Natural killer cell (primary cell): Measurements from ENCODE around the gene GDA. TPM values are rescaled to one million over a fixed set of nuclear protein-coding genes. Genes with fewer than 3 reads are reported as not detected.

Experiments used
- ATAC-seq, 3 donors: fragments of 150-1000 bp in 2 of 3; fragments of 200-7000 bp in 1 of 3; cut with Tn5 transposase; 1 replicate in 1 of 3; 2 replicates in 2 of 3; pipeline ENCODE4 v1.10.0; 2021; ENCODE audit warnings: mild to moderate bottlenecking in 2 of 3, moderate library complexity in 2 of 3
- DNase-seq, 2 donors: peaks; one replicate each; pipeline versions ENCODE4 v3.0.0 to v3.0.0-alpha.2; 2013 to 2021; ENCODE audit warnings: mixed read lengths in 1 of 2
- H3K27ac ChIP-seq: one replicate; pipeline ENCODE4 v1.5.1; 2013; ENCODE audit warnings: mild to moderate bottlenecking, low read length
- H3K27me3 ChIP-seq: one replicate; pipeline ENCODE4 v1.6.1; 2013; ENCODE audit warnings: low read length; ENCODE audit not compliant: control insufficient read depth, insufficient read depth
- H3K36me3 ChIP-seq: one replicate; pipeline ENCODE4 v1.6.1; 2013; ENCODE audit warnings: low read length; ENCODE audit not compliant: control insufficient read depth, insufficient read depth
- H3K4me1 ChIP-seq: one replicate; pipeline ENCODE4 v1.6.1; 2013; ENCODE audit warnings: low read length; ENCODE audit not compliant: control insufficient read depth, insufficient read depth
- H3K4me3 ChIP-seq: one replicate; pipeline ENCODE4 v1.5.1; 2013; ENCODE audit warnings: low read length
- H3K9me3 ChIP-seq: one replicate; pipeline ENCODE4 v1.6.1; 2013; ENCODE audit warnings: low read length; ENCODE audit not compliant: control insufficient read depth, insufficient read depth
- H3K27ac Mint-ChIP-seq, 2 donors: one replicate each; pipeline ENCODE4 v1.8.0; 2022; ENCODE audit warnings: mild to moderate bottlenecking in 2 of 2, mixed read lengths in 2 of 2, moderate library complexity in 1 of 2
- H3K27me3 Mint-ChIP-seq, 2 donors: one replicate each; pipeline ENCODE4 v1.8.0; 2022; ENCODE audit warnings: low read depth in 2 of 2, mixed read lengths in 2 of 2
- H3K36me3 Mint-ChIP-seq: one replicate; pipeline ENCODE4 v1.8.0; 2022; ENCODE audit warnings: mixed read lengths
- H3K4me1 Mint-ChIP-seq, 2 donors: one replicate each; pipeline ENCODE4 v1.8.0; 2022; ENCODE audit warnings: mixed read lengths in 2 of 2
- H3K4me3 Mint-ChIP-seq: one replicate; pipeline ENCODE4 v1.8.0; 2022; ENCODE audit warnings: mild to moderate bottlenecking, moderate library complexity, mixed read lengths
- H3K9me3 Mint-ChIP-seq, 2 donors: one replicate each; pipeline ENCODE4 v1.8.0; 2022; ENCODE audit warnings: mixed read lengths in 2 of 2
- CTCF ChIP-seq: fragments of 200-600 bp; IDR thresholded peaks from one replicate; pipeline ENCODE4 v1.8.0; 2022; ENCODE audit warnings: antibody characterized with exemption
- WGBS: methylation state at CpG from one replicate; pipeline ENCODE4 v1.1.7; 2013; ENCODE audit warnings: missing lambda C conversion rate; ENCODE audit not compliant: insufficient coverage; 5-methylcytosine and 5-hydroxymethylcytosine counted together
- intact Hi-C: fragments of 100-400 bp; cut with micrococcal nuclease; formaldehyde crosslinking; loops from one replicate; pipeline ENCODE4 v1.14.2; 2022
- total RNA-seq, 4 donors: library from RNA; stranded (reverse); fragments of 120-200 nt in 1 of 4; gene quantifications; one replicate each; pipeline versions ENCODE4 v1.2.3 to v1.2.4, GENCODE V29; 2013 to 2022

The GDA gene
- total RNA-seq, 3 donors from 2014 or later (not counting 1 experiment from before 2014, with no cell fraction given): not detected

GRCh38 chr9:72203205-72203803 is 54.1 kb downstream of the GDA start:
- no peak for ATAC-seq
- peaks cover 3 to 8% of the 10 kb centered on the region in 2 donors for H3K27me3 Mint-ChIP-seq
- no peak overlapping the region for H3K4me3 Mint-ChIP-seq
- intact Hi-C loops: no loop called here
- Histone ChIP-seq H3K4me3 (no peak overlapping the region), H3K9me3 (no peaks in the 10 kb centered on the region), H3K36me3 (no peaks in the 10 kb centered on the region), H3K27ac (no peak overlapping the region), H3K27me3 (no peaks in the 10 kb centered on the region), H3K4me1 (no peaks in the 10 kb centered on the region)
- no peak for TF ChIP-seq CTCF
- H3K36me3 Mint-ChIP-seq: no peaks in the 10 kb centered on the region
- no peaks in the 10 kb centered on the region for H3K4me1 Mint-ChIP-seq
- no peak overlapping the region for H3K27ac Mint-ChIP-seq
- no peaks in the 10 kb centered on the region for H3K9me3 Mint-ChIP-seq
- WGBS: 78% methylated on average over 3 of the region's 3 CpGs
- DNase-seq: no peak

- intact Hi-C loops: no loop called here
- H3K27ac ChIP-seq: no peak overlapping the region
- H3K36me3 Mint-ChIP-seq: no peaks in the 10 kb centered on the region
- H3K9me3 ChIP-seq: no peaks in the 10 kb centered on the region
- no peak for DNase-seq
- H3K27me3 Mint-ChIP-seq: peaks cover 3 to 9% of the 10 kb centered on the region in 2 donors
- H3K4me1 ChIP-seq: no peaks in the 10 kb centered on the region
- no peak for TF ChIP-seq CTCF
- no peaks in the 10 kb centered on the region for H3K27me3 ChIP-seq
- no peaks in the 10 kb centered on the region for H3K4me1 Mint-ChIP-seq
- H3K27ac Mint-ChIP-seq: no peak overlapping the region
- H3K4me3 ChIP-seq: no peak overlapping the region
- no peak overlapping the region for H3K4me3 Mint-ChIP-seq
- WGBS: 79% methylated on average over 6 of the region's 7 CpGs
- no peaks in the 10 kb centered on the region for H3K36me3 ChIP-seq
- no peak for ATAC-seq
- no peaks in the 10 kb centered on the region for H3K9me3 Mint-ChIP-seq
Observed at GRCh38 chr9:72204062-72204461, 54.8 kb downstream of the GDA start.

- Mint-ChIP-seq H3K27ac (no peak overlapping the region), H3K4me1 (no peaks in the 10 kb centered on the region), H3K9me3 (no peaks in the 10 kb centered on the region), H3K36me3 (no peaks in the 10 kb centered on the region), H3K27me3 (peaks cover 4 to 19% of the 10 kb centered on the region in 2 donors), H3K4me3 (no peak overlapping the region)
- H3K9me3 ChIP-seq: no peaks in the 10 kb centered on the region
- no peaks in the 10 kb centered on the region for H3K36me3 ChIP-seq
- H3K4me3 ChIP-seq: no peak overlapping the region
- ATAC-seq (no peak), DNase-seq (no peak)
- H3K27me3 ChIP-seq: peaks cover 3% of the 10 kb centered on the region
- intact Hi-C loops: no loop called here
- H3K4me1 ChIP-seq: no peaks in the 10 kb centered on the region
- TF ChIP-seq CTCF: no peak
- H3K27ac ChIP-seq: no peak overlapping the region
Observed at GRCh38 chr9:72205513-72205912, 56.3 kb downstream of the GDA start.

- H3K27ac Mint-ChIP-seq: no peak overlapping the region
- no peaks in the 10 kb centered on the region for H3K36me3 ChIP-seq
- H3K36me3 Mint-ChIP-seq: no peaks in the 10 kb centered on the region
- H3K27me3 ChIP-seq: peaks cover 3% of the 10 kb centered on the region
- no peak for TF ChIP-seq CTCF
- peaks cover 9 to 22% of the 10 kb centered on the region in 2 donors for H3K27me3 Mint-ChIP-seq
- H3K4me1 Mint-ChIP-seq: no peaks in the 10 kb centered on the region
- intact Hi-C loops: no loop called here
- H3K9me3 Mint-ChIP-seq: no peaks in the 10 kb centered on the region
- no peak overlapping the region for H3K27ac ChIP-seq
- H3K4me1 ChIP-seq: no peaks in the 10 kb centered on the region
- ATAC-seq (no peak), DNase-seq (no peak)
- no peaks in the 10 kb centered on the region for H3K9me3 ChIP-seq
- H3K4me3 ChIP-seq: no peak overlapping the region
- H3K4me3 Mint-ChIP-seq: no peak overlapping the region
Observed at GRCh38 chr9:72207278-72207677, 58.0 kb downstream of the GDA start.
